Cardiac fibroblast (primary cell): ENCODE results near the gene MTFR2.
A peak's percentile ranks its signal among the peaks of the same experiment; 100 is the strongest.

Experiments used
- DNase-seq, 2 donors: peaks; one replicate each; pipeline versions ENCODE4 v3.0.0 to v3.0.0-alpha.2; 2010; ENCODE audit warnings: low read depth in 2 of 2
- H3K4me3 ChIP-seq, 2 donors: replicated peaks in 1 of 2; 1 replicate in 1 of 2; 2 replicates in 1 of 2; pipeline ENCODE4 v1.5.1; 2011; ENCODE audit warnings: low read depth in 2 of 2, low read length in 2 of 2, mild to moderate bottlenecking in 2 of 2, moderate library complexity in 1 of 2
- TF ChIP-seq, protein P1 (sequence below): IDR thresholded peaks from one replicate; pipeline ENCODE4 v1.5.1; 2011; ENCODE audit warnings: low read depth, mild to moderate bottlenecking, low read length, inconsistent platforms

Gene MTFR2

DNA sequence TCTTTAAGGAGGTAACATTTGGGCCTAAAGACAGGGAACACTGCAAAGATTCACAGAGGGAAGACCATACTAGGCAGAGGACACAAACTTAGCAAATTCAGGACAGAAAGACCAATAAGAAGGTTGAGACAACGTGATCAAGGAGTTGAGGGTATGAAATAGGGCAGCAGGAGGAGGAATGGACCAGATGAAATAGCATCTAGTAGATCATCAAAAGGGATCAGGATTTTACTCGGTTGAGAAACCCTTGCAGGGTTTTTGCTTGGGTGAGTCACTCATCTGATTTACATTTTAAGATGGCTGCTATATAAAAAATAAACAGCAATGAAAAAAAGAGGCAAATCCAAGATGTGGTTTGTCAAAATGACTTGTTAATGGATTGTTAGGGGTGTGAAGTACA lies 34.8 kb upstream of the MTFR2 start:
- DNase-seq: peak; percentile 33 to 68
- TF ChIP-seq, protein P1, sequence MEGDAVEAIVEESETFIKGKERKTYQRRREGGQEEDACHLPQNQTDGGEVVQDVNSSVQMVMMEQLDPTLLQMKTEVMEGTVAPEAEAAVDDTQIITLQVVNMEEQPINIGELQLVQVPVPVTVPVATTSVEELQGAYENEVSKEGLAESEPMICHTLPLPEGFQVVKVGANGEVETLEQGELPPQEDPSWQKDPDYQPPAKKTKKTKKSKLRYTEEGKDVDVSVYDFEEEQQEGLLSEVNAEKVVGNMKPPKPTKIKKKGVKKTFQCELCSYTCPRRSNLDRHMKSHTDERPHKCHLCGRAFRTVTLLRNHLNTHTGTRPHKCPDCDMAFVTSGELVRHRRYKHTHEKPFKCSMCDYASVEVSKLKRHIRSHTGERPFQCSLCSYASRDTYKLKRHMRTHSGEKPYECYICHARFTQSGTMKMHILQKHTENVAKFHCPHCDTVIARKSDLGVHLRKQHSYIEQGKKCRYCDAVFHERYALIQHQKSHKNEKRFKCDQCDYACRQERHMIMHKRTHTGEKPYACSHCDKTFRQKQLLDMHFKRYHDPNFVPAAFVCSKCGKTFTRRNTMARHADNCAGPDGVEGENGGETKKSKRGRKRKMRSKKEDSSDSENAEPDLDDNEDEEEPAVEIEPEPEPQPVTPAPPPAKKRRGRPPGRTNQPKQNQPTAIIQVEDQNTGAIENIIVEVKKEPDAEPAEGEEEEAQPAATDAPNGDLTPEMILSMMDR: no peak
- peak overlapping the region in 1 of 2 donors; percentile 3 for H3K4me3 ChIP-seq

DNA sequence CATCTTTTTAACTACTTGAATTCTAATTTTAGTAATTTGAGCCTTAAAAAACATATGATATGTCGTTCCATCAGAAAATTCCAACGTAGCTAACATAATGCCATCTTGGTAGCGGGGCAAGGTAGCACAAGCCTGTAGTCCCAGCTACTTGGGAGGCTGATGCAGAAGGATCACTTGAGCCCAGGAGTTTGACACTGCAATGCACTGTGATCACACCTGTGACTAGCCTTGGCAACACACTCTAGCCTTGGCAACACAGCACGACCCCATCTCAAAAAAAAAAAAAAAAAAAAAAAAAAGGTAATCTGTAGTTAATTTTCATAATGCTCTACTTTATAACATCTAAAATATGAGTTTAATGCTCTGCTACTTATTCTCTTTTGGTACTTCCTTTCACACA lies 32.8 kb upstream of the MTFR2 start:
- TF ChIP-seq, protein P1: no peak
- no peak for DNase-seq
- no peak overlapping the region for H3K4me3 ChIP-seq

DNA sequence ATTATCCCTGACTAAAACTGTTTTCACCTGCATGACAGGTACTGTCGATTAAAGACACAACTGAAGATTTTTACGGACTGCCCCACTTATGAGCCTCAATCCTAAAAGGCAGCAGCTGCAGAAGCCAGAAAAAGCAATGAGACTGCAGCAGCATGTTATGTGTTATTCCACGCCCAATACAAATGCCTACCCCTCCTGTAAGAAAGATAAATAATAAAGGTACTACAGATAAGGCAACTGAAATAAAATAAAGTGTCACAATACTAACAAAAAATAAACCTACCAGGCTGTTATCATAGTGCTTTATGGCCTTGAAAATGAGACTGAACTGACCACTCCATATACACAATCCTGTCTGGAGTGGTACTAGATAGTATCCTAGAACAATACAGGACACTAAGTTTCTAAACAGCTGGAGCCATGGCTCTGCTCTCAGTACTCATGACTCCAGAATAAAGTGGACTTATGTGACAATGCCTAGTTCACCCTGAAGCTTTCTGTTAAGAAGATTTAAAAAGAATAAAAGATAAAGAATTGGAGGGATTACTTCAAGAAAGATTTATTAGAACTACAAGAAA lies 30.0 kb upstream of the MTFR2 start:
- TF ChIP-seq, protein P1: no peak
- H3K4me3 ChIP-seq: no peak overlapping the region
- DNase-seq: no peak

DNA sequence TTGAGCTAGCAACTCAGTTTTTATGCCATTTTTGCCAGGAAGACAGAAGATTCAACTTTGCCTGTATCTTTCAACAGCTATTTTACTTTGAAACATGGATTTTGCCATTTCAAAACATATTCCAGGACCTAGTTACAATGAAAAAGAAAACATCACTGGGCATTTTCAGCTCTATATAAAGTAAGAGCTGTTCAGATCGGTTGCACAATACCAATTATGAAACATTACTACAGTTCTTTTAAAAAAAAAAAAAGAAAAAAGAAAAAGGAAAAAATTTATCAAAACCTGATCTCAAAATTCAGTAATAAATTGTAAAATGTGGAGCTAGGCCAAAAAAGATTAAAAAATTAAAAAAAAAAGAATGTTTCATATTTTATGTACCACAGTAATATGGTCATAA lies 24.0 kb upstream of the MTFR2 start:
- DNase-seq: no peak
- H3K4me3 ChIP-seq: no peak overlapping the region
- TF ChIP-seq, protein P1: no peak

DNA sequence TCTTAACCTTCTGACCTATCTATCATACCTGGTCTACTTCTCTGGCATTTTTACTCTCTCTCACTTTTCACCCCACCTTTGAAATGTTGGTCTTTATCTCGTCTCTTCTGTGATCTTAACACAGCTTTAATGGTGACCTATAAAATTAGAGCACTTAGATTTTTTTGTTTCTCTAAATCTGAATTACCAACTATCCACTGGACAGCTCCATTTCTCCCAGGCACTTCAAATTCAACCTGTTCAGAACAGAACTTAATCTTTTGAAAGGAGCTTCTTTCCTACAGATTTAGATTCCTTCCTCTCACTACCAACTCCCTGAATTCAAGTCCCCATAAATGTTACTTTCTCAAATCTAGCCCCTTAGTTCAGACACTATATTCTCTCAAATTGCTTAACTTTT lies 15.0 kb upstream of the MTFR2 start:
- no peak overlapping the region for H3K4me3 ChIP-seq
- no peak for DNase-seq
- TF ChIP-seq, protein P1: no peak

DNA sequence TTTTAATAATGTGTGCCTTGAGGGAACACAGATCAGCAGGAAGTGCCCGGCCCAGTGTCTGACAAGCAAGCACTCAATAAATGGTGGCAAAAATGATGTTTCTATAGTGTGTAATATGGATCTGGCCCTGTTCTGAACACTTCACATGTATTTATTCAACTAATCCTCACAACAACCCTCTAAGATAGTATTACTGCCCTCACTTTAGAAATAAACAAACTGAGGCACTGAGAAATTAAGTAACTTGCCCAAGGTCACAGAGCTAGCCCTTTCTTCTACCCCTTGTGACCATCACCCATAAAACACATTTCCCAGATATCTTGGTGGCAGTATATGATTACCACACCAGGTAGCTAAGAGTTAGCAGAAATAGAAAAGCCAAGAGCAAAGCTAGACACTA lies 12.8 kb upstream of the MTFR2 start:
- H3K4me3 ChIP-seq: no peak overlapping the region
- DNase-seq: no peak
- TF ChIP-seq, protein P1: no peak

DNA sequence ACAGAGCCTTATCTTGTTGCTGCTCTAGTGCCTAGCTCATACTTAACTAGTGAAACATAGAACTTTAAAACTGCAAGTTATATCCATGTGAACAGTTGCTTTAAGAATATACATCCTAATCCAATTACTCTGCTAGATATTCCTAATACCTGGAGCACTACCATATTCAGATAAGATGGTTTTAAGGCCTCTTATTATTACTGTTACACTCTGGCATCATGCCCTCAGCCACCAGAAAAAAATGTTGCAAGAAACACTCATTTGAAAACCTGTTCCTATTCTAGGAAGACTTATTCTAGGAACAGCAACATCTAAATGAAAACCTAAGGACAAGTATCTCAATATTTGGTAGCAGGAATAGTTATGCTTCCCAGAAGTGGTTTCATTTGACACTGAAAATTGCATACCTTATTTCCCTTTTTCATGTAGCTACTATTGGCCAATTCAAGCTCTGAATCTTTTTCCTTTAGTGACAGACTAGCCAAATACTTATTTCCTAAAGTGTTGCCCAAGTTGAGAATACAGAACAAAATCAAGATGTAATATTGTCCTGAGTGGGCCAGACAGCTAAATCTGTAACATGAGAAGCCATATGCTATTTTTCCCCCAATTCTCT lies 4.8 kb upstream of the MTFR2 start:
- TF ChIP-seq, protein P1: no peak
- no peak for DNase-seq

More for the DNA sequence above, 4.8 kb upstream of the MTFR2 start:
- no peak overlapping the region for H3K4me3 ChIP-seq
